GM10266 (cell line): Measurements from ENCODE around the gene HNRNPL.

ENCODE experiments used
- DNase-seq: peaks from one replicate; pipeline ENCODE4 v3.0.0; 2012; ENCODE audit errors: extremely low spot score
- TF ChIP-seq, protein P1 (sequence below): IDR thresholded peaks from 2 replicates; pipeline ENCODE4 v1.5.1; 2012; ENCODE audit warnings: mild to moderate bottlenecking, low read depth; ENCODE audit not compliant: control insufficient read depth, insufficient read depth; ENCODE audit errors: missing control alignments

The HNRNPL gene

DNA sequence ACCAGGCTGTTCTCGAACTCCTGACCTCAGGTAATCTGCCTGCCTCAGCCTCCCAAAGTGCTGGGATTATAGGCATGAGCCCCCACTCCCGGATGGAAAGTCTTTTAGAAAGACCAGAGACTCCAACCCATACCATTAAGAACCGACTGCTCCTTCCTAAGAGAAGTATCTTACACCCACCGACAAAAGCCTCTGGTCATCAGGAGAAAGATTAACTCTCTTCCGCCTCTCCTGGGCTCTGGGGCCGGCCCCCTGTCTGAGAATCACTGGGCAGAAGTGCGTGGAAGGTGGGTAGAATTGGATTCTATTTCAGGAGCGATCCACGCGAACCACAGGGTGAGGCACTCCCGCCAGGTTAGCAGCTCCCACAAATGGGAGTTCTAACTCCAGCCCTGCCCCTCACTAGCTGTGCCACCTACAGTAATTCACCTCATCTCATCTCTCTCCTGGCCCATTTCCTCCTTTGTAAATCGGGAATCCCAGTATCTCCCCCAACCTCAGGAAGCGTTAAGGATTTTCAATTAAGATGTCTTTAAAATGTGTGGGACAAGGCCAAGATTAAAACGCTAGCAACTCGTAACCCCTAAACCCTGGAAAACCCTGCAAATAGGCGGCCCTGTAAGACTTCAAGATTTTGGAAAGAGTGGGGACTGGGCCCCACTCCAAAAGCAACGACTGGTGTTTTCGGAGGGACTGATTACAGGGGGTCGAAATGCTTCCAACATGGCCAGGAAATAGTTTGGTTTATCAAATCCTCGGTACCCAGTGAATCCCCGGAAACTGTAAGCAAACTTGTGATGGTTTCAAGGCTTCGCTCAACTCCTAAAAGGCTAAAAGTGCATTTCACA, 1.3 kb downstream of the HNRNPL start:
- TF ChIP-seq, protein P1, sequence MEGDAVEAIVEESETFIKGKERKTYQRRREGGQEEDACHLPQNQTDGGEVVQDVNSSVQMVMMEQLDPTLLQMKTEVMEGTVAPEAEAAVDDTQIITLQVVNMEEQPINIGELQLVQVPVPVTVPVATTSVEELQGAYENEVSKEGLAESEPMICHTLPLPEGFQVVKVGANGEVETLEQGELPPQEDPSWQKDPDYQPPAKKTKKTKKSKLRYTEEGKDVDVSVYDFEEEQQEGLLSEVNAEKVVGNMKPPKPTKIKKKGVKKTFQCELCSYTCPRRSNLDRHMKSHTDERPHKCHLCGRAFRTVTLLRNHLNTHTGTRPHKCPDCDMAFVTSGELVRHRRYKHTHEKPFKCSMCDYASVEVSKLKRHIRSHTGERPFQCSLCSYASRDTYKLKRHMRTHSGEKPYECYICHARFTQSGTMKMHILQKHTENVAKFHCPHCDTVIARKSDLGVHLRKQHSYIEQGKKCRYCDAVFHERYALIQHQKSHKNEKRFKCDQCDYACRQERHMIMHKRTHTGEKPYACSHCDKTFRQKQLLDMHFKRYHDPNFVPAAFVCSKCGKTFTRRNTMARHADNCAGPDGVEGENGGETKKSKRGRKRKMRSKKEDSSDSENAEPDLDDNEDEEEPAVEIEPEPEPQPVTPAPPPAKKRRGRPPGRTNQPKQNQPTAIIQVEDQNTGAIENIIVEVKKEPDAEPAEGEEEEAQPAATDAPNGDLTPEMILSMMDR: no peak
- DNase-seq: no peak

DNA sequence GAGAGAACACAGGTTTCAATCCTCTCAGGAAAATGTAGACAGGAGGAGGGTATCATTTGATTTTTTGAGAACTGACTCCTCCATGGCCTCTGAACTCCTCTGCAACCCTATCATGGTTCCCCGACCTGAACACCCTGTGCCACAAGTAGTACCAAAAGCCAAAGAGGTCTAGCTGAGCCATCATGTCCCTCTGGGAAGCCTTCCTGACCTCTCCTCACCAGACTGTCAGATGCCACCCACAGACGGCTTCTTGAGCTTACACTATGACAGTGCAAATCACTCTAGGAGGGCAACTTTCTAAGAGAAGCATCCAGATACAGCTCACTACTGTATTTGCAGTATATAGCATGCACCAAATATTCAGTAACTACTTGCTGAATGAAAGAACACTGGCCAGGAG, 3.7 kb downstream of the HNRNPL start:
- TF ChIP-seq, protein P1: no peak

DNA sequence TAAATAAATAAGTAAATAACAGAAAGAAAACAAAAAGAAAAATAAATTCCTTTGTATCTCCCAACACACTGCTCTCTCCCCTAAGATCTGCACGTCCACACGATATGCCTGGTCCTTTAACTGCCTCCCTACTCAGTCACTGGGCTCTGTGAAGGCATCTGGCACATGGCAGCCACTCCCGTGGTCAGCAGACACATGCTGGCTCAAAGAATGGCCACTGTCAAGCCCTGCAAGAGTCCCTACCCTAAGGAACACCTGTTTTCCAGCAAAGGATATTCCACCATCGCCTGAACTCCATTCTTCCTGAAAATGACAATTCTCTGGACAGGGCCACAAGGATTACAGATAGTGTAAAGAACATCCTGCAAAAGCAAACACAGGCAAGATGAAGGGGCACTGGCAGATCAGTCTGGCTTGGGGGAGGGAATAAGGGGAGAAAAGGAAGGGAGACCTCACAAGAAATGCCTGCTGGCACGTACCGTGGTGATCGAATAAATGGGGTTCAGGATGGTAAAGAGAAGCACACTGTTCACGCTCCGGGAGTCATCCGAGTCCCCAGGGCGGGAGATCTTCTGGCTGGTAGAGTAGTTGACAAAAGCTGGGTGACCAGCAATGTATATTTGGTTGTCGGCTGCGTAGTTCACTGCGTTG, 4.3 kb downstream of the HNRNPL start:
- DNase-seq: no peak
- TF ChIP-seq, protein P1: no peak

More for the DNA sequence above, 3.7 kb downstream of the HNRNPL start:
- DNase-seq: no peak

DNA sequence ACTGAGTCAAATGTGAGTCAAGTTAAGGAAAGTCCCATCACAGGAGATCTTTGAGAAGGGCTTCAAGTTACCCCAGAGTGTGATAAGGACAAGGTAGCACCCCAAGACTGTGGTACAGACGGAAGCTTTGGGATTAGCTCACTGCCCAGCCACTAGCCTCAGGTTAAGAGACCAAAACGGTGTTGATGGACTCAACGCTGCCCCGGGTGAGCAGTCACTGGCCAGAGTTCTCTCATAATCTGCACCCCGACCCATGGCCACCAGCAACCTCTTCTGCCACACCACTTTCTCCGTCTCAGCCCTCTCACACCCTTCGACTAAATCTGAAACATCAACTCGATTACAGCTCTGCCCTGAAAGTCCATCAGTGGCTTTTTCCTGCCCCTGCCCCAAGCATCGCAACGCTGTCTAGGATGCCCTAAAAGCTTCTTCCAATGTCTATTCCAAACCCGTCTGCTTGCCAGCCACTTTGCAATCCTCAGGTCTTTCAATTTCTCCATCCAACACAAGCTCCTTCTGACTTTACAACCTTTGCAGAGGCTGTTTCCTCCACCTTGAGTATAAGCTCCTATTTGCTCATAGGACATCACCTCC, 5.6 kb downstream of the HNRNPL start:
- TF ChIP-seq, protein P1: no peak
- no peak for DNase-seq

DNA sequence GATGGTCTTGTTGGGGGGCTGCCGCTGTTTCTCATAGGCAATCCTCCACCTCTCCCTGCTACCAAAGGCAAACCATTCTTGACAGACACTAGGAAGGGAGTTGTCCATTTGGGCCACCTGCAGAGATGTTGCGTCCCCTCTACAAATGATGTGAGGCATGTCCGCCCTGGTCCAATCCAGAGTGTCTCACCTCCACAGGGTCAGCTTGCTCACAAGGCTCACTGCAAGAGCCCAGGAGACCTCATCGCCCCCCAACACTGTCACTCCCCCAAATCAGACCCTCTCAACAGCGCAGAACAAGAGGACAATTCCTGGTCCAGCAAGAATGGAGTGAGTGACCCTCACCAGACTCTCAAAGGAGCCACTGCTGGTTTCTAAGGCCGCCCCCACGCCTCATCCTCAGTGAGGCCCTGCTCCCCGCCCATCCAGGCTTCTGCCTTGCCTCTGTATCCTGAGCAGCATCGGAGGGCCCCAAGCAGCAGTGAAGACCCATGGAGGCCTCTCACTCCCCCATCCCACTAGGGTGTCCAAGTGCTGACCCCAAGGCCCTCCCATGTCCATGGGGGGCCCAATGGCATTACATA, 6.5 kb downstream of the HNRNPL start:
- TF ChIP-seq, protein P1: no peak
- DNase-seq: no peak

DNA sequence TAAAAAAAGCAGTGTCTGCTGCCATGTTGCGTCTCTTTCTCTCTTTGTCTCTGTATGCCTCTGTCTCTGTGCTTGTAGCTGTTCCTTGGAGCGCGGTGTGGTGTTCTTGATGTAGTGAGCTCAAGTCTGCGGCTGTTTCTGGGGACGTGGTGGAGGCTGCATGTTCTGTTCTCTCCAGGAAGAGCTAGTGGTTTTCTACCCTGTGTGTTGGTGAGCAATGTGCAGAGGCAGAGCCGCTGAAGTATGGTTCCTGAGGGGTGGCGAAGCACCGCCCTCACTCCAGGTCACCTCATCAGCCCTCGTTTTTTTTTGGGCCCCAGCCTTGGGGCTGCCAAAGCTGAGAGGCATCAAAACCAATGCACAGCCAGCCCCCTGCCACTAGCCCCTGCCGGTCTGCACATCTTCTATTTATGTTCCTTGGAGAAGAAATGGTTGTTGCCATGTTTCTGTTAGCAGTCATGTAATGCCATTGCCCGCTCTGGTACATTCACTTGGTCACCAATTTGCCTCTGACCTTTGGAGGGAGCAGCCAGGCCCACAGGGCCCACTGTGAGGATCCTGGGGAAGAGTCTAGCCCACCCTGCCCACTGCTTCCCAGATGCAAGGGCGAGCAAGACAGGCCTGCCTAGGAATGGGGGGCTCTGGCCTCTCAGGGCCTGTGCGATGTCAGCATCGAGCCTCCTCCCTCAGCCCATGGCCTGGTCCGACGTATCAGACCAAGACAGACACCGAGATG, 7.2 kb downstream of the HNRNPL start:
- no peak for DNase-seq
- TF ChIP-seq, protein P1: no peak
